K562 treated with DMSO at 1 percent for 4 hours (cell line): ENCODE results near the gene TIMM23. TPM values are rescaled to one million over a fixed set of nuclear protein-coding genes. Genes with fewer than 3 reads are reported as not detected.

ENCODE experiments used
- total RNA-seq: library from RNA; unstranded; fragments of 300-600 nt; gene quantifications from 2 replicates; pipeline ENCODE4 v1.2.3, GENCODE V29; 2022; ENCODE audit not compliant: insufficient read depth

Gene TIMM23, protein sequence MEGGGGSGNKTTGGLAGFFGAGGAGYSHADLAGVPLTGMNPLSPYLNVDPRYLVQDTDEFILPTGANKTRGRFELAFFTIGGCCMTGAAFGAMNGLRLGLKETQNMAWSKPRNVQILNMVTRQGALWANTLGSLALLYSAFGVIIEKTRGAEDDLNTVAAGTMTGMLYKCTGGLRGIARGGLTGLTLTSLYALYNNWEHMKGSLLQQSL
- 78.0 and 88.3 TPM in 2 replicates for total RNA-seq

DNA sequence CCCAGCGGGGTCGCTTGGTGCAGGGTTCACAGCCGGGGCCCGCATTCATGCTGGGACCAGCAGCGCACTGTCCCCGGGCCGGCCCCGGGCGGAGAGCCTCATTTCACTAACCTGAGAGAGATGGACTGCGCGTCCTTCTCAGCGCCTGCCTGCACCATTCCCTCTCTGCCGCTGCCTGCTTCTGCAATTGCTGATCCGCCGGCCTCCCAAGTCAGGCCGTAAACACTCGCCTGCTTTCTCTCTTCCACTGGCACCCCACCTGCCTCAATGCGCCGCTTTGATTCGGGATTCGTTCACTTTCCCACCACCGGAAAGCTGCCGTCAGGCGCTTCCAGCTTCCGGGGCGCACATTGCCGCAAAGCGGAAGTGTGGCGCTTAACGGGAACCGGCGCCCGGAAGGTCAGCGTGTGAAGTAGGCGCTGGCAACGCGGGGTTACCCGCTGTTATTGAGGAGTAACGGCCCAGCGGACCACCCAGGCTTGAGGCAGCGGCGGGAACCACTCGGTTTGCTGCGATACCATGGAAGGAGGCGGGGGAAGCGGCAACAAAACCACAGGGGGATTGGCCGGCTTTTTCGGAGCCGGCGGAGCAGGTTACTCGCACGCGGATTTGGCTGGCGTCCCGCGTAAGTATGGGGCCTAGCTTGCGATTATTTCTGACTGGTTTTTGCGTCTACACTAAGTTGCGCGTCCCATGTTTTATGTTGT is at the start of gene TIMM23:
Gene TIMM23 (plus strand): TSS at position 384 of the 707 bp plus-strand sequence. CDS start 136 bp downstream, at position 520.

DNA sequence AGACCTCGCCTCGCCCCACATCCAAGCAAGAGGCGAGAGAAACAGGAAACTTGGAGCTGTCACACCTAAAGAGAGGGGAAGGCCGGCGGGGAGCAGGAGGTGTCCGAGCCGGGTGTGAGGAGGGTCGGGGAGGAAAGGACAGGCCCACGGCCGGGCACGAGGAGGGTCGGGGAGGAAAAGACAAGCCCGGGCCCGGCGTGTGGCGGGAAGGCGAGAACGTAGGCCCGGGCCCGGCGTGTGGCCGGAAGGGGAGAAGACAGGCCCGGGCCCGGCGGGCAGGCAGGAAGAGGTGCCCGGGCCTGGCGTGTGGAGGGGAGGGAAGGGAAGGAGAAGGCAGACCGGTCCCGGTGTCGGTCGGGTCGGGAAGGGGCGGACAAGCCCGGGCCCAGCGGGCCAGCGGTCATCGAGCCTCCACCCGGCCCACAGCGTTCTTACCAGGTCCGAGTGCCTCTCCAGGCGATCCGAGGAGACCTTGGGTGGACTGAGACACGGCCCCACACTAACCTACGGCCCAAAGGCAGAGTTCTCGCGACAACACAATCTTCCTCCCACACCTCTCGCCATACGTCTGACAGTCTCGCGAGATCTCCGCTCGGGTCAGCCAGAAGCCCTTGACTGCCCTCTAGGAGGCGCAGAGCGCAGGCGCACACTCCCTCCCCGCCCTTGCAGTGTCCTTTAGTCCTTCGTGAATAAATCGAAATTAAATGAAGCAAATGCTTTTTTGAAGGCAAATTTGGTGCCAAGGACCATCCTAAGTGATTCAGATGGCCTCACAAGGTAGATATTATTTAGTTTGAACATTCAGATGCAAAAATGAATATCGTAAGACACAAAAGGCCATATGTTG is 58.0 kb downstream of the TIMM23 start, which contains the start of gene NCOA4:
Gene NCOA4 (minus strand): TSS at position 533 of the 847 bp plus-strand sequence. CDS start 13,943 bp downstream, outside the sequence.

DNA sequence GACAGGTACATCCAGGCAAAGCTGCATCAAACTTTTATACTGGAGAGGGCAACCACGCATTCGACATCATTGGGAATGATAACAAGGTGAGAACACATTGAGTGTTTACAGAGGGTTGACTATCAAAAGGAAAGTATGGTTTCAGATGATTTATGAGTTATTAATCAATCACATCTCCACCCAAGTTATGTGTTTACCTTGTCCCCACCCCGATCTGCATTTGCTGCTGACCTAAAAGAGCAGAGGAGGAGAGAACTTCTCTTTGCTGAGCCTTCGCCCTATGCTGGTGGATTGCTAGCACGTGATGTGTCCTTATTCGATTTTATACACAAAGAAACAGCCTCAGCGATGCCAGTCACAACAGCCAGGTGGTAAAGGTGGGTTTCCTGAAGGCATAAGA is 74.0 kb downstream of the TIMM23 start, which contains the start of gene MSMB:
Gene MSMB (minus strand): TSS at position 9 of the 400 bp plus-strand sequence. CDS start 32 bp downstream, outside the sequence.

Other genes with a start within 250 kb of the TIMM23 start
- 18.8 and 20.1 TPM in 2 replicates for gene WASHC2C, start 245.2 kb upstream of the TIMM23 start, total RNA-seq
- 7.6 and 20.0 TPM in 2 replicates for gene AGAP4, start 125.0 kb upstream of the TIMM23 start, total RNA-seq
- gene NCOA4, start 58.1 kb downstream of the TIMM23 start, total RNA-seq = 137 and 141 TPM in 2 replicates
- not detected in 2 replicates for gene MSMB, start 73.8 kb downstream of the TIMM23 start, total RNA-seq